HG03457 (cell line): ENCODE data around the gene TSC22D1.

ENCODE experiments used
- ATAC-seq: cut with Tn5 transposase; IDR thresholded peaks from one replicate; pipeline ENCODE4 v1.9.1; 2021; ENCODE audit warnings: moderate number of reproducible peaks; ENCODE audit not compliant: unreplicated experiment

TSC22D1 gene

GRCh38 chr13:44455769-44456168, 120.4 kb downstream of the TSC22D1 start:
- no peak for ATAC-seq

DNA sequence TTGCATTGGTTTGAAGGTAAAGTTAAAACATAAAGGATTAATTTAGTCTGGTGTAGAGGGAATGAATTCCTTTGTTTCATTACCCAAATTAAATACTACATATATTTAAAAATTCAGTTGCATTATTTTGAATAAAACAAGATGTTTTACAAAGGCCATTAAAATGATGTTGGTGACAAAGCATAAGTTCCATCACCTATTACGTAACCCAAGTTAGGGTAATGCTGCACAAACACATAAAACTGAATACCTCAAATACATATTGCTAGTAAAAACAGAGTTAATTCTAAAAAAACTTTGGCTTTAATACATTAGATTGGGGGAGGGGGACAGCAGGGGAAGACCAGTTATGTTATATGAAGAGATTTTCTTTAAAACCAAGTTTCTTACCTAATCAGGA, 122.2 kb downstream of the TSC22D1 start:
- no peak for ATAC-seq

- ATAC-seq, result no peak
Observed at GRCh38 chr13:44453069-44453468, 123.1 kb downstream of the TSC22D1 start.

DNA sequence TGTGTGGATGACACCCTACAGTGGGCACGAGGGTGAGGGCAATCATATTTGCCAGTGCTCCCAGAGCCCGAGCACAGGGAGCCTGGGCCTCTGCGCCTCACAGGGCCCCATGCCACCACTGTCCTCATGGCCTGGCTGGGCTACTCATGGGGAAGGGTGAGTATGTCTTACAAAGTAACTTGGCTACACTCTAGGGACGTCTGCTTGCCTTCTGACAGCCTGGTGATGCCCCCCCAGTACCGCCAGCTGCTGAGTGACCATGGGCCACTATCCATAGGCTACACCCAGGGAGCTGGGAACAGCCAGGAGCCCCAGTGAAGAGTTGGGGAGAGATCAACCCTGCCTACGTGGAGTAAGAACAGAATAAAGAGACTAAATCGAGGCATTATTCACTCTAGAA, 123.7 kb downstream of the TSC22D1 start:
- no peak for ATAC-seq

DNA sequence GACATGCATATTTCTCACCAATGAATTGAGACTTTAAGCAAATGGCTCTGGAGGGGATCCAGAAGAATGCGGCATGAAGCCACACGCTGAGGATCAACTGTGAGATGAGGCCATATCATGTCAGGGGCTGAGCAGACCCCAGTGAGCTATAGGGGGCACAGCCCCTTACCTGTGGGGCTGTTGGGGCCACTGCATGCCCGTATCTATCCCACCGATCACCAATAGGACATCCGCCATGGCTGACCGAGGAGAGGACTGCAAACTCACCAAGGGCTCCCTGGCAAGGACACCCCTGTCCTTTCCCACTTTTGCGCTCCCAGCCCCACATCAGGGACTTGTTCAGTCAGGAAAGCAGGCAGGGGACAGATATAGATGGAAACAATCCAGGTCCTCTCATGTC, 124.5 kb downstream of the TSC22D1 start:
- no peak for ATAC-seq

- no peak for ATAC-seq
Observed at GRCh38 chr13:44451126-44451525, 125.0 kb downstream of the TSC22D1 start.

- no peak for ATAC-seq
Observed at GRCh38 chr13:44449999-44450821, 125.9 kb downstream of the TSC22D1 start.

DNA sequence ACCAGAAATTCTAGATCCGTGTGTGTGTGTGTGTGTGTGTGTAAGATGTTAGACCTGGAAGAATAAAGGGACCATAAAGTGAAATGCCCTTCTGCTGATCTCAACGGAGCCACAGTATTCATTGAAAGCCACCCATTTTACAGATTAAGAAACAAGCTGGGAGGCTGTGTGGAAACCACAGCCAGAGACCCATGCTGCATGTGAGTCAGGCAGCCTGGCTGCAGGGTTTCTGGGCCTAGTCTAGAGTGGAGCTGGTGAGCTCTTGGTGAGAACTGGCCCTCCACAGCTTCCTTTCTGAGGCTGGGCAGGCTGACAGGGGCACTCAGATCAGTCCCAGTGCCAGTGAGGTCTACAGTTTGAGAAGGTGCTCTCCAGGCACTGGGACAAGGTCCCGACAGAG, 127.3 kb downstream of the TSC22D1 start:
- ATAC-seq, result no peak

GRCh38 chr13:44448373-44448772, 127.8 kb downstream of the TSC22D1 start:
- ATAC-seq, result no peak

- ATAC-seq, result no peak
Observed at GRCh38 chr13:44447783-44448321, 128.3 kb downstream of the TSC22D1 start.

DNA sequence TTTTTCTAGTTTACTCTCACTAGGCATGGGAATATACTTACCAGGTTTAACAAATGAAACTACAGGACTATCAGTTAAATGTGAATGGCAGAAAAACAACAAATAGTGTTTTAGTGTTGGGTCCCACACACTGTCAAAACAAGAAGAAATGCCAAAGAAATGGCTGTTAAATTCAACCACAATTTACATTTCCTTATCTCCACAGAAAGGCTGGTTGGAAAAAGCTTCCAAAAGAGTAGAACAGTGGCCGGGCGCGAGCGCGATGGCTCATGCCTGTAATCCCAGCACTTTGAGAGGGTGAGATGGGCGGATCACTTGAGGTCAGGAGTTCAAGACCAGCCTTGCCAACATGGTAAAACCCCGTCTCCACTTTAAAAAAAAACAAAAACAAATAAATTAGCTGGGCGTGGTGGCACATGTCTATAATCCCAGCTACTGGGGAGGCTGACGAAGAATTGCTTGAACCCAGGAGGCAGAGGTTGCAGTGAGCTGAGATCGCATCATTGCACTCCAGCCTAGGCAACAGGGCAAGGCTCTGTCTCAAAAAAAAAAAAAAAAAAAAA, 136.0 kb downstream of the TSC22D1 start:
- ATAC-seq, result no peak

- no peak for ATAC-seq
Observed at GRCh38 chr13:44439452-44440024, 136.6 kb downstream of the TSC22D1 start.

GRCh38 chr13:44438234-44438579, 137.9 kb downstream of the TSC22D1 start:
- no peak for ATAC-seq

DNA sequence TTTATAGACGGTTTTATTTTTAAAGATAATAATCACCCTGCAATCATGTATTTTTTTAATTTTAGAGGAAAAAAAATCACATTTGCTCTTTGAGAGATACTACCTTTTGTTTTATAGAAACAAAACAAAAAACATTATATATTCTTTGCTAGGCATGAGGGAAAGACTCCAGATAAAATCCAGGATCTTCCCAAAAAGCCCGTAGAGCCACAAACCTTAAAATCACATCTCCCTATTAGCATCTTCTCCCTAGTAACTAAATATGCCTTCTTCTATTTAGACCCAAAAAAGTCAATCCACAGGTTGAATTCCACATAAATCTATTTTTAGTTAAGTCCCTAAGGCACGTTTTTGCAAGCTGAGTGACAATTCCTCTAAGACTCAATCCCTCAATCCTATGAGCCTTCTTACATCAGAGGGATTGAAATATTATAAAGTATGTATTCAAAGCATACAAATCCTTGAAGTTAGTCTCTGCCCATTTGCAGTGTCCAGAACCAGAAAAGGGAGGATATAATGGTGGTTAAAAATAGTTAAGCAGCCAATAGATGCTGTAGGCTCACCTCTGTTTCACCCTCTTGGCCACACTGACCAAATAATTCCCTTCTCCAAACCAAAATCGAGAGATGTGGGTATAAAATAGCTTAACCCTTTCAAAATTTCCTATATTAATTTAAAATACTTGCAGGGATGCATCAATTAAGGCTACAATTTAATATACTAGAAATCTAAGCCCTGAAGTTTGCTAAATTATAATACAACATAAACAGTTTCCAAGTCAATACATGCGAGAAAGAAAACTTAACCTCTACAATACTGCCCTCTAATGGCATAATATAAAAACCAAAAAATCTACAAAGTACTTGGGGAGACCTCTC, 138.5 kb downstream of the TSC22D1 start:
- no peak for ATAC-seq

DNA sequence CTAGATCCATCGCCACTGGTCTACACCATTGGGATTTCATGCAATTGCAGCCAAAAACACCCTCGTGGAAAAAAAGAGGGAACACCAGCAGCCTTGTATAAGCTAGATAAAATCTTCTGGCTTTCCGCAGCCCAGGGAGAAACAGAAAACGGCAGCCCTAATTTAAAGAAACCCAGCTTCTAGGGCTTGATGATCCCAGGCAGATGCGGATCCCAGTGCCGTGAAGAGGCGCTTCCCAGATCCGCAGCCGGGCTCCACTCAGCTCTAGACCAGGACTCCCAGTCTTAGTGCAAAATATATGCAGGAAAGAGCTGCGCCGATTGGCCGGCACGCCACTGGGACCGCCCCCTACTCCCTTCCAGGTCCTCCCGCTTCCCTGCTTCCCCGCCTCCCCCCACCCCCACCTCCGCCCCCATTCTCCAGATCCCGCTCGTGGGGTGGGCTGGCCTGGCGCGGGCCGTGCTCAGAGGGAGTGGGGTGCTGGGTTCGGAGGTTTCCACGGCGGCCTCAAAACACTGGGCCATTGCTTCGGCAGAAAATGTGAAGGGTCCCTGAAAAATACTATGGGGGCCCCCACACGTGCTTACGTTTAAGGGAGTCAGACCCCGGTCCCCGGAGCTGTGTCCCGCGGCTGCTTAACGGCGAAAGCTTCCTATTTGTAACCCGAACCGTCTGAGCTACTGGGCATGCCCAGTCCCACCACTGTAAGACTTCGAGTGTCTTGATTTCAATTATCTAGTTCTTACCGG, 139.4 kb downstream of the TSC22D1 start:
- ATAC-seq, result no peak

- ATAC-seq, result no peak
Observed at GRCh38 chr13:44435919-44436510, 140.1 kb downstream of the TSC22D1 start.

DNA sequence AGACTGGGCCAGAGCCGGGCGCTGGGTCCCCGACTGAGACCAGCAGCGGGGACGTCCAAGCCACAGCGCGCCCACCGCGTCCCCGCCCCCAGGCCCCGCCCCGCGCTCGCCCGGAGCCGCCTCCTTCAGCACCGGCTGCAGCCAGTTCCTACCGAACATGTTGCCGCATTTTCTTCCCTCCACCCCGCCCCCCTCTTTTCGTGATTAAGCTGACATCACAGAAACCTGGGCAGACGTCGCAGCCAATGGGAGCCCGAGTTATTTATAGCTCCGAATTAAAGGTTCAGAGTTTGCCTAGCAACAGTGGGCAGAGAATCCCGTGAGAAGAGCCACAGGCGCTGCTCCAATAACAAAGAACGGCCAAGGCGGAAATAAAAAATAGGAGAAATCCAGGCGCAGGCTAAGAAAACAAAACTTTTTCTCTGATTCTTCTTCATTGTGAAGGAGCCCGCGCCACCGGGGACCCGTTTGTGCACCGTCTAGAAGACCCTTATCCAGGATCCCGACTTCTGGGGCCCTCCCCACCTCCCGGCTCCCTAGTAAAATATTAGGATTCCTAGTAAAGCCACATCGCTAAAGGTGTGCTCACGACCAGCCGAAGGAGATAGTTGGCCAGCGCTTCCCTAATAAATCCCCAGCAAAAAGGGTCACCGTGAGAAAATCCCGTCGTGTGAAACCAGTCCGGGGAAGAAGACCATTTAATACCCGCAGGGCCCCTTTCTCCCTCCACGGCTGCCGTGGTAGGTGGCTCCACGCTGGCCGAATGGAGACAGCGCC, 140.8 kb downstream of the TSC22D1 start:
- ATAC-seq, result no peak

DNA sequence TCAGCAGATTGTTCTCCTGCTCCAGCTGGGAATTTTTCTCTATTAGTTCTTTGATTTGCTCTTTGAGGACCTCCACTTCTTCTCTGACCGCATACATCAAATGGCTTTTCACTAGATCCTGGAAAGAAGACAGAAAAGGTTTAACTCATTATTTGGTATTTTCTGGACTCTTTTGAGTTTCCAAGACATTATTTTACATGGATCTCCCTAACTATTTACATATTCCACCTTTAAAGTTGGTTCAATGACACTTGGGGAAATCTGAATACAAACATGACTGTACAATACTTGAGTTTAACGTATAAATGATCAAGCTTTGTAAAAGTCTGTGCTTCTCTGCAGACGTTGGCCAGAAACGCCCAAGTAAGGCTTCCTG, 141.4 kb downstream of the TSC22D1 start:
- no peak for ATAC-seq
